GM23248 (cell line): Measurements from ENCODE around the gene DUSP22.

Experiments used
- EZH2 ChIP-seq: fragments of 200-600 bp; sonication (generic); IDR thresholded peaks from 2 replicates; pipeline ENCODE4 v1.6.1; 2018; ENCODE audit warnings: antibody characterized with exemption, mild to moderate bottlenecking; ENCODE audit not compliant: insufficient read depth, poor library complexity, severe bottlenecking
- EZH2phosphoT487 ChIP-seq: fragments of 200-600 bp; sonication (generic); IDR thresholded peaks from 2 replicates; pipeline ENCODE4 v1.6.1; 2018; ENCODE audit warnings: antibody characterized with exemption, moderate library complexity, mild to moderate bottlenecking, low read depth; ENCODE audit not compliant: insufficient read depth

GRCh38 chr6:278494-278893, 13.8 kb upstream of the DUSP22 start:
- TF ChIP-seq EZH2, result no peak
- no peak for TF ChIP-seq EZH2phosphoT487
